HUES6 (cell line): Measurements from ENCODE around the gene NEK10.

Source experiments
- H3K27ac ChIP-seq: 2 replicates; pipeline ENCODE4 v1.7.0; 2013; ENCODE audit warnings: low read depth, mild to moderate bottlenecking, low read length, inconsistent platforms
- H3K27me3 ChIP-seq: 2 replicates; pipeline ENCODE4 v1.6.1; 2013; ENCODE audit warnings: low read length; ENCODE audit not compliant: control insufficient read depth, insufficient read depth
- H3K36me3 ChIP-seq: 2 replicates; pipeline ENCODE4 v1.6.1; 2013; ENCODE audit warnings: low read length; ENCODE audit not compliant: control insufficient read depth, insufficient read depth
- H3K4me1 ChIP-seq: 2 replicates; pipeline ENCODE4 v1.6.1; 2013; ENCODE audit warnings: low read length; ENCODE audit not compliant: control insufficient read depth, insufficient read depth
- H3K4me3 ChIP-seq: 2 replicates; pipeline ENCODE4 v1.5.1; 2013; ENCODE audit warnings: low read depth, low read length
- H3K9ac ChIP-seq: one replicate; pipeline ENCODE4 v1.6.1; 2013; ENCODE audit warnings: mild to moderate bottlenecking, low read length
- H3K9me3 ChIP-seq: 2 replicates; pipeline ENCODE4 v1.6.1; 2013; ENCODE audit warnings: low read depth, low read length; ENCODE audit not compliant: control insufficient read depth, insufficient read depth

NEK10 gene

DNA sequence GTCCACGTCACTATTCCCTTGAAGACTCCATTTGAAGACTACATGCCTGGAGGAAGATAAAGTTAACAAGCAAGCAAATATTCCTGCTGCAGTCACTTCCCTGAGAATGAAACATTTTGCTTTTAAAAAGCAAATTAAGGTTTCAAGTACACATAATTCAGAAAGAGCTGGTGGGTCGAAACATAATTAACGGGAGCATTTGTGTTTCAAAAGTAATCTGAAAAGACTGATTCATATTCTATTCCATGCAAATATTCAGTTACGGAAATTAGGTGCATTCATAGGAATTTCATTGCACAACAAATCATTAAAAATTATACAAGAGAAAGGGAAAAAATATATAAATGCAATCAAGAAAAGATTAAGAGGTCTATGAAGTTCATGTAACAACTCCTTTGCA lies 260.9 kb downstream of the NEK10 start:
- no peaks in the 10 kb centered on the region for H3K27me3 ChIP-seq
- peaks cover 39% of the 10 kb centered on the region for H3K4me1 ChIP-seq
- no peak overlapping the region for H3K27ac ChIP-seq
- H3K4me3 ChIP-seq: no peak overlapping the region
- no peaks in the 10 kb centered on the region for H3K36me3 ChIP-seq
- no peaks in the 10 kb centered on the region for H3K9me3 ChIP-seq
- no peak overlapping the region for H3K9ac ChIP-seq

DNA sequence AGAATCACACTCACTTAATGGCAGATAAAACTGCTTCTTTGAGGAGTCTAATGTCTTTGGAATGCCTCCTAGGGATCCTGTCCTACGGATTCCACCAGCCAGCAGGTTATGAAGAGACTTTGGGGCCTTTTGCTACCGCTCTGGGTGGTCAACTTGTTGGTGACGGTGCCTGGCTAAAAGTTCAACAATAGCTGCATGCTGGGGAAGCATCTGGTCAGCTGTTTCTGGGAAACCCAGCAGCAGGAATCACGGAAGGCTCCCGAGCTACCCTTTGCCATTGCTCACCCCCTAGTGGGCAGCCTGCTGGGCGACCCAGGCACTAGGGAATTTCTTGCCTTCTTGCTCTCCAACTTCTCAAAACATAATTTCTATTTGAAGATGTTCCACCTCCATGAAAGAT lies 263.3 kb downstream of the NEK10 start:
- Histone ChIP-seq H3K9me3 (no peaks in the 10 kb centered on the region), H3K27ac (peak overlapping the region; percentile 55; the same call in 1 of the 2 replicates), H3K36me3 (no peaks in the 10 kb centered on the region), H3K27me3 (no peaks in the 10 kb centered on the region), H3K4me3 (no peak overlapping the region), H3K9ac (no peak overlapping the region), H3K4me1 (peaks cover 39% of the 10 kb centered on the region)

DNA sequence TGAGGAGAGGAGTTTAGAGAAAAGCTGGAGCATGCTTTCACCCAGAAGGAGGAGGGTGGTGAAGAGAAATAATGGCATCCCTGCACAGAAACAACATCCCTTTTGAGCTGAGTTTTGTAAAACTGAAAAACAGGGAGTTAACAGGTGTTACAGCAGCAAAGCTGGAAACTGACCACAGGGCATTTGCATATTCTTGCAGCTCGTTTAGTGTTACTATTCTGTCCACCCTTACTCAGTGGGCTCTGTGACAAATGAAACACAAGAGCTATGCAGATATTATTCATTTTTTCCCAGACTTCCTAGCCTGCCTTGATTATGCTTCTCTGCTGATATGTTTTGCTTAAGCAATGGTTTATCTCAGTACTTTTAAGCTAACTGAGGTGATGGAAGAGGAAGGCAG lies 272.0 kb downstream of the NEK10 start:
- no peaks in the 10 kb centered on the region for H3K4me1 ChIP-seq
- H3K36me3 ChIP-seq: no peaks in the 10 kb centered on the region
- H3K27ac ChIP-seq: no peak overlapping the region
- H3K9ac ChIP-seq: no peak overlapping the region
- H3K27me3 ChIP-seq: no peaks in the 10 kb centered on the region
- H3K4me3 ChIP-seq: no peak overlapping the region
- no peaks in the 10 kb centered on the region for H3K9me3 ChIP-seq

DNA sequence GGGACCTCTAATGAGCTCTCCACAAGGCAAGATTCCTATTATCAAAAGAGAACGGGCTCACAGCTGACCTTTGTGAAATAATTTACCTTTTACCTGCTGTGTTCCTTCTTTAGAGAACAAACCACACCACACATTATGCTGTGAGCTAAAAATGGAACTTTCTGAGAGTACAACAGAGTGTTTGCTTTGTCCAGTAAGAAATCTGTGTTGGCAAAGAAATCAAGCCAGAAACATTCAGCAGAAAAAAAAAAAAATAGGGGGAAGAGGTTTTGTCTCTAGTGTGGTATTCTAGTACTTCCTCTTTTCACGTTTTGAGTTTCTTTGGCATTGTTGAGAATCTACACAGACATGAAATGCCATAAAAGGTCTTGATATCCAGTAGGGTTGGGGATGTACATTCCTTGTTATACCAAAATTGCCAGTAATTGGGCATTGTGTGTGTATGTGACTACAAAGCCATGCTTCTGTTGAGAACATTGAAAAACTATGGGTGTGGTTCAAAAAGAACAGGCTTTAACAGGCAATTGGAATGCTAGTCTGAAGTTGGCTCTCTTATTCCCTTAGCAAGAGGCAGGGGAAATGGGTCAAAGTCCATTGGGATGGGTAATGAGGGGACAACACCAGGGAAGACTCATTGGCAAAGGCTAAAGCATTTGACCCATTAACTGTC lies 273.5 kb downstream of the NEK10 start:
- Histone ChIP-seq H3K4me3 (no peak overlapping the region), H3K36me3 (no peaks in the 10 kb centered on the region), H3K9ac (no peak overlapping the region), H3K9me3 (peaks cover 4% of the 10 kb centered on the region; the same call in 1 of the 2 replicates), H3K27ac (no peak overlapping the region), H3K4me1 (no peaks in the 10 kb centered on the region; the same call in 1 of the 2 replicates), H3K27me3 (no peaks in the 10 kb centered on the region)

DNA sequence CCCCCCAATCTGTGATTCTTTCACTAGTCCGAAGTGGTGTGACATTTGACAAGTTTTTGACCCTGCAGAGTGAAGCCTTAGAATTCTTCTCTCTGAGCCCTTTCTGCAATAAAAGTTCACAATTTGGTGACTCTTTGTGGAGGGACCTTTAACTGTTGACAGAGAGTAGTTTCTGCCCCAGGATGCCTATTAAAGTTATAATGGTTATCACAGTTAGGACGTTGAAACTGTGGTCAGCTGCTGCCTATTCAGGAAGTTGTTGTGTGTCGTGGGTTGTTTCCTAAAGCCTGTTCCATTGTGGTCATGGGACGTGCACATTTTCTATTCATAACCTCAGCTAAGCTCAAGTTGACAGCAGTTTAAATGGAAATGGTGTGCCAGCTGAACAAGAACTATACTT lies 274.5 kb downstream of the NEK10 start:
- Histone ChIP-seq H3K27me3 (no peaks in the 10 kb centered on the region), H3K4me3 (no peak overlapping the region), H3K36me3 (no peaks in the 10 kb centered on the region), H3K9me3 (peaks cover 4% of the 10 kb centered on the region; the same call in 1 of the 2 replicates), H3K4me1 (no peaks in the 10 kb centered on the region; the same call in 1 of the 2 replicates), H3K9ac (no peak overlapping the region), H3K27ac (no peak overlapping the region)

DNA sequence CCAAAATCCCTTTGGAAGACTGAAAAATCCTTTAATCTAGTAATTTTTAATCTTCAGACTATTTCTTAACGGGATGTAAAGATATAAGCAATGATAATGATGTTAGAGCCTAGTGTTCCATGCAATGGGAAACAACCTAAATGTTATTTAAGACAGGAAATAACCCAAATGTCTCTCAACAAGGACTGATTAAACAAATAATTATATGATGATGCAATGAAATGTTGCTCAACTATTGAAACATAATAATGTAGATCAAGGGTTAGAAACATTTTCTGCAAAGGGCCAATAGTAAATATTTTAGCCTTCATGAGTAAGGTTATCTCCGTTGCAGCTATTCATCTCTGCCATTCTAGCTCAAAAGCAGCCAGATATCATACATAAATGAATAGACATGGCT lies 275.4 kb downstream of the NEK10 start:
- Histone ChIP-seq H3K9me3 (peaks cover 4% of the 10 kb centered on the region; the same call in 1 of the 2 replicates), H3K27ac (no peak overlapping the region), H3K4me1 (no peaks in the 10 kb centered on the region; the same call in 1 of the 2 replicates), H3K4me3 (no peak overlapping the region), H3K9ac (no peak overlapping the region), H3K36me3 (no peaks in the 10 kb centered on the region), H3K27me3 (no peaks in the 10 kb centered on the region)

DNA sequence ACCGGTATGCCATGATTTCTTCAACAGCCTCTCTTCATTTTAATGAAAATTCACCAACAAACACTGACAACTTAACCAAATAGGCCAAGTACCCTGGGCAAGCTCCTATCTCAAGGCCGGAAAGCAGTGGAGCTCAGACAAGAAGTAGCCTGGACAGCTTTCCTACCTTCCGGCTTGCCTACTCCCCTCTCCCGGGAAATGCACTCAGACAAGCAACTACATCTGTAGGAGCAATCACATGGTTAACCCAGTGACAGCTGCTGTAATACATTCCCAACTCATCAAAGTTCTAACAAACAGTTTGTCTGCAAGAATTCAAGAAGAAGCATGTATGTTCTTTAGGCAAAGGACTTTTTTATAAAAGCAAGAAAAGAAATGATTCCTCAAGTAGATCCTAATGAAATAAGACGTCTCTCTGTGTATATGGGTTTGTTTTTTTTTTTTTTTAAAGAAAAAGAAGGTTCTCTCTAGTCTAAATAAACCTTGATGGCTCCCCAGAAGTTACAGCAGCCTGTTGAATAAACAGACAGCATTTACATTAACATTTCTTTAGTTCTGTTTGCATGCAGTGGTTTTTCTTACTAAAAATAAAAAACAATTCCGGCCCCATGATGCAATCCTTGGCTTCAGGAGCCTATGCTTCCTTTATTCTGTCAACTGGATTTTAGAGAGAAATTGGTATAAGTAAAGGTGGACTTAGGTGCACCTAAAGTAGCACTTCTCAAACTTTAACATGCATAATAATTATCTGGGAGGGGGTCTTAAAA lies 278.7 kb downstream of the NEK10 start:
- H3K27me3 ChIP-seq: no peaks in the 10 kb centered on the region

DNA sequence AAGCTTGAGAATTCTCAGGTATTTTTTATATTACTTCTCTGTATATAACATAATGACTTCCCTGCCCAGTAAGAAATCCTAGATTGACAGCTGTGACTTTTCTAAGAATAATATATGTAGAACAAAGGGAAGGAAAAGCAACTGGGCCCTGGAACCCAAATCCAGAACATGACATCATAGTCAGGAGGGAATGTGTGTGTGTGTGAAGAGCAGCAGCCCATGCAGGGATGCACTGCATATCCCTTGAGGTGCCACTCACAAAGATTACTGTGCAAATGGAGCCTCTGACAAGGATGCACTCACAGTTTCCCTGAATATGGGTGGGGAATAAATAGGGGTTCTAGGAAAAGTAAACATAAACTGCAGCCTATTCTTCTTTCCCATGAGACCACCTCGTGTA lies 279.5 kb downstream of the NEK10 start:
- no peaks in the 10 kb centered on the region for H3K36me3 ChIP-seq
- no peaks in the 10 kb centered on the region for H3K27me3 ChIP-seq
- H3K9me3 ChIP-seq: peaks cover 4% of the 10 kb centered on the region; the same call in 1 of the 2 replicates
- H3K9ac ChIP-seq: no peak overlapping the region
- H3K27ac ChIP-seq: no peak overlapping the region
- no peak overlapping the region for H3K4me3 ChIP-seq
- H3K4me1 ChIP-seq: no peaks in the 10 kb centered on the region; the same call in 1 of the 2 replicates

More for the DNA sequence above, 278.7 kb downstream of the NEK10 start:
- Histone ChIP-seq H3K4me3 (no peak overlapping the region), H3K36me3 (no peaks in the 10 kb centered on the region), H3K27ac (no peak overlapping the region), H3K9me3 (peaks cover 4% of the 10 kb centered on the region; the same call in 1 of the 2 replicates), H3K9ac (no peak overlapping the region), H3K4me1 (no peaks in the 10 kb centered on the region; the same call in 1 of the 2 replicates)

DNA sequence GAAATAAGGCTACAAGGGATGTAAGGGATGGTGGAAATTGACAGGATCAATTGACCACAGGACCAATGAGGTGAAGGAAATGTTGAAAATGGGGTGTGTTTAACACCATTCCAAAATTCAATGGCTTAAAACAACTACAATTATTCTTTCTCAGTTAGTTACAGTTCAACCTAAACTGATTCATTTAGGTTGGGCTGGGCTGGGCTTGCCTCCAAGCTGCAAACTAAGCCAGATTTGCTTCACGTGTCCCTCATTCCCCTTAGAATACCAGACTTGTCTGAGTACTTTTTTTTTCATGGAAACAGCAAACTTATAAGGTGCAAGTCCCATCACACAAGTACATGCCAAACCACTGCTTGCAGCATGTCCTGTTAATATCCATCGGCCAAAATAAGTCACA lies 280.1 kb downstream of the NEK10 start:
- H3K4me1 ChIP-seq: no peaks in the 10 kb centered on the region; the same call in 1 of the 2 replicates
- H3K4me3 ChIP-seq: no peak overlapping the region
- no peak overlapping the region for H3K9ac ChIP-seq
- H3K27ac ChIP-seq: no peak overlapping the region
- no peaks in the 10 kb centered on the region for H3K27me3 ChIP-seq
- no peaks in the 10 kb centered on the region for H3K36me3 ChIP-seq
- peaks cover 4% of the 10 kb centered on the region; the same call in 1 of the 2 replicates for H3K9me3 ChIP-seq

DNA sequence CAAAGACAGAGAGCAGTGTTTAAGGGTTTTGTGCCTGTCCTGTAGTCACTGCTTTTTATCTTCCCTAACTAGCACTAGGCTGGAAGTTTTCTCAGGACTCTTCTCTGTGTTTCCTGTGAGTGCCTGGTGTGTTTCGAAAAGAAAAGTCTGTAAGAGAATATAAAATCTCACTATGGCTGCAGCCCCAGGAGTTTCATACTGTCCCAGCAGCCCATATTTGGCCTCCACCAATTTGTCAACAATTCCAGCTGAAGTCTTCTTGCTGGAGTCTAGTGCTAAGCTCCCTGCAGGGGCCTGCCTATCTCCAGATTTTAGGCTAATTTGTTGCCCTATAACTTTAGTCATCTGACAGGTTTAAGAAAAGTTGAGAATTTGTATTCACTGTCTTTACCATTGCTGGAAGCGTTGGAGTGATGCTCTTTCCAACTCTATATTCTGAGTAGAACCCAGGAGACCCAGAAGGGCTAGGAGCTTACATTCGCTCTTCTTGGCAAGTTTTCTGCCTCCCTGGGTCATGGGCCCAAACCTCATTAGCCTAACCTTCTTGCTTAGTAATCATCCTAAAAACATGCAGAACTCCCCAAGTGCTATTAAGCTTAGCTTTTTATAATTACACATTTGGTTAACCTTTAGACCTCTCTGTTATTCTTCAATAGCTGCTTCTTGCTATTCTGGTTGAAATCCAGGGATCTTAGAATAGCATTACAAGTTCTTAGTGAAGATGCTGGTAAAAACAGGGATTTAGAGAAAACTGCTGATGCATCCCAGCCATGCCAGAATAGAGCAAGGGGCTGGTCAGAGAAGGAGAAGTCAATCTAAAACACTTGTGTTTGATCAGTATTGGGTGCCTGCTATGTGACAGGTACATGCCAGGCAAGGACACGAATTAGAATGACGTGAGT lies 283.1 kb downstream of the NEK10 start:
- Histone ChIP-seq H3K27me3 (no peaks in the 10 kb centered on the region), H3K36me3 (no peaks in the 10 kb centered on the region), H3K9me3 (no peaks in the 10 kb centered on the region), H3K4me3 (no peak overlapping the region), H3K9ac (no peak overlapping the region), H3K27ac (no peak overlapping the region), H3K4me1 (peaks cover 9% of the 10 kb centered on the region; the same call in 1 of the 2 replicates)
